Measurements from ENCODE around the gene NCAN.

NCAN gene

DNA sequence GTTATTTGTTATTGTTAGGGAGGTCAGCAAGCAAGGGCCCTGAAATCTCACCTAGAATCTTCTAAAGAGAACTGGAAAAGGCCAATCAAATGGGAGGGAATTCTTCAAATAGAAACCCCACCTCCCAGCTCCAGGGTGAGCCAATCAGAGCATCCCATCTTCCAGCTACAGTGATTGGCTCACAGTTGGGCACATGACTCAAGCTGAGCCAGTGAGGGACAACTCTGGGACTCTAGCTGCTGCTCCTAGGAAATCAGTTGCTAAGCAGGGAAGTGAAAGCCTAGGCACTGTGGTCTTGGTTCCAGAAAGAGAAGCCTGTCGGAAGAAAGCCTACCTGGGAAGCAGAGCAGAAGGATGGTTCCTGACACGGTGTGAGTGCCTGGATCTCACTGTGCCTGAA lies 48.0 kb downstream of the NCAN start:
- no peak for DNase-seq (ENCODE audit: low read depth in 2 of 2)

DNA sequence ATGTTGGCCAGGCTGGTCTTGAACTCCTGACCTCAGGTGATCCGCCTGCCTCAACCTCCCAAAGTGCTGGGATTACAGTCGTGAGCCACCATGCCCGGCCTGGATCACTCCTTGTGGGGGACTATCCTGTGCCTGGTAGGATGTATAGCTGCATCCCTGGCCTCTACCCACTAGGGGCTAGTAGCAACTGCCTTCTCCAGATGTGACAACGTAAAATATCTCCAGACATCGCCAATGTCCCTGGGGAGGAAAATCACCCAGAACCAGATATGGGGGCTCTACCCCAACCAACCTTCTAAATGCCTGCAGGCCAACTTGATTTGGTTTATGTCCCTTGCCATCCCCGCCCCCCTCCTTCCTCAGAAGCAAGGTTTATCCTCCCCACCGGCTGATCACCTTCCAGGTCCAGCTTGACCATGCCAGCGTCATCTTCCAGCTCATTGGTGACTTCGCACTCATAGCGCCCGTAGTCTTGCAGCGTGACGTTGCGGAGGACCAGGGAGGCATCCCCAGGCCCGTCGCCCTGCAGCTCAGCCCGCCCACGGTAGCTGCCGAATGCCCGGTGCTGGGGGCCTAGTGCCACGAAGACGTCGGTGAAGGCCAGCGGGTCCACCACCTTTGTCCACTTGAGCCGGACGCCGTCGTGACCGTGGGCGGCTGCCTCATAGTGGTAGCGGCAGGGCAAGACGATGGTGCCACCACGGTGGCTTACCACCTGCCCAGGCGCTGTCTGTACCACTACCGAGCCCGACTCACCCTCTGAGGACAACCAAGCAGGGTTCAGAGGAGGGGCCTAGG lies 48.9 kb downstream of the NCAN start:
- no peak for DNase-seq (ENCODE audit: low read depth in 2 of 2)

DNA sequence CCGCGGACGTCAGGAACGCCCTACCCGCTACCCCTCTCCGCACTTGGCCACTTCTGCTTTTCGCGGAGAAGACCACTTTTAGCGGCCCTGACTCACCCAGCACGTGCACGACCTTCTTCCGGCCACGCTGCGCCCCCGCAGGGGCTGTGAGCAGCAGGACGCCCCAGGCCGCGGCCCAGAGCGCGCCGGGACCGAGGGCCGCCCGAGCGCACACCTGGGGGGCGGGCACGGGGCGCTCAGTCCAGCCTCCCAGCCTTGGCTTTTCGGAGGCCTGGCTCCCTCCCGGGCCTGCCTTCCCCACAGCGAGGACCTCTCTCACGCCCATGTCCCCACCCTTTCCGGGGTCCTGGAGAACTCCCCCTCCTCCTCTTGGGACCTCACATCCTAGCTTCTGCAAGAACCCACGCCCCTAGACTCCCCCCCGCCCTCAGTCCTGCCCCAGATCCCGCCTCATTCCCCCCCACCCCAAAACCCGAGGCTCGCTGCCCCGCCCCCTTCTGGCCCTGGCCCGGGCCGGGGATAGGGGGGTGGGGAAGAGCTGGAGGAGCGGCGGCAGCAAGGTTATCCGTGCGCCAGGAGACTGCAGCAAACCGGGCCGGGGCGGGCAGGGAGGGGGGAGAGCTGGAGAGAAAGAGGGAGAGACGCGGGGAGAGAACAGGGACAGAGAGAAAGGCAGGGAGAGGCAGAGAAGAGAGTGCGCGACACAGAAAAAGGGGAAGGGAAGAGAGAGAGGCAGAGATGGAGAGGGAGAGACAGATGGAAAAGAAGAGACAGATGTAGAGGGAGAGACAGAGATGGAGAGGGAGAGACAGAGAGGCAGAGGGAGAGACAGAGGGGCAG lies 49.8 kb downstream of the NCAN start:
- DNase-seq (ENCODE audit: low read depth in 2 of 2), result no peak

DNA sequence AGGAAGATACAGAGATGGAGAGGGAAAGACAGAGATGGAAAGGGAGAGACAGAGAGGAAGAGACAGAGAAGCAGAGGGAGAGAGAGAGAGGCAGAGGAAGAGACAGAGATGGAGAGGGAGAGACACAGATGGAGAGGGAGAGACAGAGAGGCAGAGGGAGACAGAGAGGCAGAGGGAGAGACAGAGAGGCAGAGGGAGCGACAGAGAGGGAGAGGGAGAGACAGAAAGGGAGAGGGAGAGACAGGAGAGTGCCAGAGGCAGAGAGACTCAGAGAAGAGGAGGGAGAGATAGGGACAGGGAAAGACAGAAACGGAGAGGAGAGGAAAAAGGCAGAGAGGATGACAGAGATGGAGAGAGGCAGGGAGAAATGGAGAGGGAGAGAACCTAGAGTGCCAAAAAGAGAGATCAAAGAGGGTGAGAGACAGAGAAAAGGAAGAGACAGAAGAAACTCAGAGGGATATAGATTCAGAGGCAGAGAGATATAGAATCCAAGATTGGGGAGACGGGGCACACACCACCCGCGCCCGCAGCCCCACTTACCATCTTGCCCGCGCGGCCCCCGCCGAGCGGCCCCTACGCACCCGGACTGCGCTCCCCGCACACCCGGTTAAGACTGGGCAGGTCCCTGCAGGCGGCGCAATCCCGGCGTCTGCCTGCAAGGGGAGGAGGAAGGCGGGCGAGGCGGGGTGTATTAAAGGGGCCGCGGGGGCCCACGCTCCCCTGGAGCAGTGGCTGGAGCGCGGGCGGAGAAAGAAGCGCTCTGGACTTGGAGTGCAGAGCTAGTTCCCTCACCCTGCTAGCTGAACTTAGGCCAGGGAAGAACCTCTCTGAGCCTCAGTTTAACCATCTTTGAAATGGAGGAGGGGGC lies 50.7 kb downstream of the NCAN start:
- no peak for DNase-seq (ENCODE audit: low read depth in 2 of 2)

DNA sequence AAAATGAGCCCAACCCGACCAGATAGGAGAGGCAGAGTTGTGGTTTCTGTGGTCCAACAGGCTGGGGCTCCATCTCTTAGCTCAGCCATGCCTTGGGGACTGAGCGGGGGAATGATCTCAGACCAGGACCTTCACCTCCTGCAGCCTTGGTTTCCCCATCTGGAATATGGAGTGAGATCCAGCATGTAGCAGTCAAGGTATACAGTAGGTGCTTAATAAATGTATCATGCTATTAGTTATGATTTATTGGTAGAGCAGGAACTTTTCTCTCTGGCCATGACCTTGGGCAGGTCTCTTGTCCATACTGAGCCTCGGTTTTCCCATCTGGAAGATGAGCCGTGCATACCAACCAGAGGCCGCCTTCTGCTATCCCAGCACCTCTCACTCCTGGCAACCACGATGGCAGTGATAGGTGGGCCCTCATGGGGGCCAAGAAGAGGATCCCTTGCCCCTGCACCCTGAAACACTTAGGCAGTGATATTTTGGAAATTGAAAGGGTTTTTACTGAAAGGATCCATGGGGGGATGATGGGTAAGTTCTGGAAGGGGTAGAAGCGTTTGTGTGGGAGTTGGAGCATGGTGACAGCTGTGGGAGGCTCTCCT lies 52.2 kb downstream of the NCAN start:
- no peak for DNase-seq (ENCODE audit: low read depth in 2 of 2)

DNA sequence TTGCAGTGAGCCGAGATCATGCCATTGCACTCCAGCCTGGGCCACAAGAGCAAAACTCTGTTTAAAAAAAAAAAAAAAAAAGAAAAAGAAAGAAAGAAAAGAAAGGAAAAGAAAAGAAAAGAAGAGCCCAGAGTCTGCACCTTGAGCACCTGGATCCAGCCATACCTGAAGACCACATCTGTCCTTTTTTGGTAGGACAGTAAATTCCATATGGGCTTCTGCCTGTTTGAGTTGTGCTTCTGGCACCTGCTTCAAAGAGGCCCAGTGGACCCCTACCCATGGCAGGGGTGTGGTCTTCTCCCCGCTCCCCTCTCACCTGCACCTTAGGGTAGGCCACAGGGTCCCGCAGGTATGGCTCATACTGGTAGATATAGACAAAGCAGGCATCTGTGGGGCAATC lies 55.5 kb downstream of the NCAN start:
- DNase-seq (ENCODE audit: low read depth in 2 of 2), result no peak

DNA sequence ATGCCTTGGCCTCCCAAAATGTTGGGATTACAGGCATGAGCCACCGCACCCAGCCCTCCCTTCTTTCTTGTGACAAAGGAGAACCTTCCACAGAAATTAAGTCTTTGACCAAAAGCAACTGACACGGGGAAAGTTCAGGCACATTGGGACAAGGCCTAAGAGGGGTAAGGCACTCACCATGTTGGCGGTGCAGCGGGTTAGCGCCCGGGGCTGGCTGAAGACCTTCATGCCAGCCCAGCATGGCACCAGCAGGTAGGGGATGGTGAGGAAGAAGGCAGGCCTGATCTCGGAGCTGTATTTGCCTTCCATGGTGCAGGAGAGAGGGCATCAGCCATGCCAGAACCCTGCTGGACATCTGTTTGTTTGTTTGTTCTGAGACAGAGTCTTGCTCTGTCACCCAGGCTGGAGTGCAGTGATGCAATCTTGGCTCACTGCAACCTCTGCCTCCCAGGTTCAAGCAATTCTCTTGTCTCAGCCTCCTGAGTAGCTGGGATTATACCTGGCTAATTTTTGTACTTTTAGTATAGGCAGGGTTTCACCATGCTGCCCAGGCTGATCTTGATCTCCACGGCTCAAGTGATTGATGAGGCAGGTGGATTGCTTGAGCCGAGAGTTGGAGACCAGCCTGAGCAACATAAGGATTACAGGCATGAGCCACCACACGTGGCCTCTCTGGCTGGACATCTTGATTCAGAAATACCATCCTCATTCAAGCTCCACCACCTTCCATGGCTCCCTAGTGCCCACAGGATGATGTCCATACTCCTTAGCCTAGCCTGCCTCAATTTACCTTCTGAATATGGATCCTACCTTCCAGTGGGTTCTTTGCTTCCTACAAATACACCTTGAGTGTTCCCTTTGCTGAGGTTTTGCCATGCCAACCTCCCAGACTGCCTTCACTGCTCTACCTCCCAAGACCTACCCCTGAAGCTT lies 57.0 kb downstream of the NCAN start:
- no peak for DNase-seq (ENCODE audit: low read depth in 2 of 2)

DNA sequence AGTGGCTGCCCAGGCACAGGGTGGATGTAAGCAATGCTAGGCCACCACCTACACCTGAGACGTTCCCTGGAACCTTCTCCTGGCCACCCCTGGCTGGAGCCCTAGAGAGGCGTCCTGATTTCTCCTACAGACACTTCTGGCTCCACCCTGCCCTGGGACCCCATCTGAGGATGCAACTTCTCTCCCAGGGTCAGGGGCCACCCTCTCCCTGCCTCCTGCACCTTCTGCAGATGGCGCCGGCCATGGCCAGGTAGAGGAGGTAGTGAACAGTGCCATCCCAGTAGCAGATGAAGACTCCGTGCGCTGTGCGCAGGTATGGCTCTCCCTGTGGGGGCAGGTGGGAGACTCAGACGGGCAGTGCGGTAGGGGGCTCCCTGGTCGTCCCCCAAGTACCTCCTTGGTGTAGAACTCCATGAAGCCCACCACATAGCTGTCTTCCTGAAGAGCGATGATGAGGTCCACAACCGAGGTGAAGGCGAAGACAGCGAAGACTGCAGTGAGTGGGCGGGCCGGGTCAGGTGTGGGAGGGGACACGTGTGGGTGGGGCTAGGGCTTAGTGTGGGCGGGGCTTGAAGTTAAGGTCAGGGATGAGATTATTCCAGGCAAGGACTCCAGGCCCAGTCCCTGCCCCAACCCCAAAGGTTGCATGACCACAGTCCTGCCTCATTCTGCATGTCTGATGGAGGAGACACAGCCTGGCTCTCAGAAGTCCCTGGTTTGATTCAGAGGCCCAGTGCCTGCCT lies 58.4 kb downstream of the NCAN start:
- DNase-seq (ENCODE audit: low read depth in 2 of 2), result no peak

DNA sequence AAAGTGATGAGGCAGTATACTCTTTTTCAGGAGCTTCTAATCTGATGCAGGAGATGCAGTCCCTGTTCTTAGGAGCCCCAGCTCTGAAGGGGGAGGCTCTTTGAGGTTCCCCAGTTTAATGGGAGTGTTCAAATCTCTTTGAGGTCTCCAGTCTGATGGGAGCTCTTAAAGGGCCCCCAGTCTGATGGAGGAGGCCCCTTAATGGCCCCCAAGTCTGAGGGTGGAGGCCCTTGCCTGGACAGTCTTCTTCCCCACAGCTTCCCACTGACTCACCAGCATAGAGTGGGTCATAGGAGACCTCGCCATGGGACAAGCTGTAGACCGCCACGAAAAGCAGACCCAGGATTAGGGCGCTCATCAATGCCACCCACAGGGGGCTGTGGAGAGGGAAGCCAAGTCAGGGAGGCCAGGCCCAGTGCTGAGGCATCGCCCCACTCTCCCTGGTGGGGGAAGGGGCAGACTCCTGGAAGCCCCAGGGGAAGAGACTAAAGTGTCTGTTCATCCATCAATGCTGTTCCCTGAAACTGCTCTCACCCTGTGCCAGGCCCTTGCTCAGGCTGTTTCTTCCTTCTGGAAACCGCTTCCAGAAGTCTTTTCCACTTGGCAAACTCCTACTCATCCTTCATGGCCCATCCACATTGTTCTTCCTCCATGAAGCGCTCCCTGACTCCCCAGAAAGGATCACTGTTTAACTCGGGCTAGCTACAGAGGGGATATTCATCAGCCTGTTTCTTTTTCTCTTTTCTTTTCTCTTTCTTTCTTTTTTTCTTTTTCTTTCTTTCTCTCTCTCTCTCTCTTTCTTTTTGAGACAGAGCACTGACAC lies 59.2 kb downstream of the NCAN start:
- DNase-seq (ENCODE audit: low read depth in 2 of 2), result no peak

DNA sequence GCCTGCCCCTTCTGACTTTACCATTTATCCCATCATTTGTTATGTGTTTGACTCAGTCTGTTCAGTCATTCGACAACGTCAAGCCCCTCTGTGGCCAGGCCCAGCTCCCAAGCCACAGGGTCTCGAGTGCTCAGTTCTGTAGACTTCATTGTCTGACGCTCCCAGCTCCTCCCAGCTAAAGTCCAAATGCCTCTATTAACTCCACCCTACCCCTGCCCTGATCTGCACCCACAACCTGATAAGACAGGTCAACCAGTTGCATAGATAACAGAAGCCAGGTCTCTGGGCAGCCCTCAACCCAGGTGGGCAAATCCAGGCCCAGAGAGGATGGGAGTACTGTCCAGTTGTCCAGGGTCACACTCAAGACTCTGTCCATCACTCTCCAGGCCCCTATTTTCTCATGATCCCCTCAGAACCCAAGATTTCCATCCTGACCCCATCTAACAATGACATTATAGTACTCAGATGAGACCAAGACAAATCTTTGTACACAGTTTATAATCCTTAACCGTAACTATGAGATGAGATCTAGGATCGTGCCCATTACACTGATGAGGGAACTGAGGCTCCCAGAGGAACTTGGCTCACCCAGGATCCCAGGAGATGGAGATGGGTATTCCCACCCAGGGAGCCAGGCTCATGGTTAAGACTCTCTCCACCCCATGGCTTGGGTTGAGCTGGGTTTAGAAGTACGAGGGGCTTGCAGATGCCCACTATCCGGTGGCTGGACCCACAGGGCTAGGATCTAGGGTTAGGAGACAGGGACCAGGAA lies 60.3 kb downstream of the NCAN start:
- DNase-seq (ENCODE audit: low read depth in 2 of 2), result no peak

DNA sequence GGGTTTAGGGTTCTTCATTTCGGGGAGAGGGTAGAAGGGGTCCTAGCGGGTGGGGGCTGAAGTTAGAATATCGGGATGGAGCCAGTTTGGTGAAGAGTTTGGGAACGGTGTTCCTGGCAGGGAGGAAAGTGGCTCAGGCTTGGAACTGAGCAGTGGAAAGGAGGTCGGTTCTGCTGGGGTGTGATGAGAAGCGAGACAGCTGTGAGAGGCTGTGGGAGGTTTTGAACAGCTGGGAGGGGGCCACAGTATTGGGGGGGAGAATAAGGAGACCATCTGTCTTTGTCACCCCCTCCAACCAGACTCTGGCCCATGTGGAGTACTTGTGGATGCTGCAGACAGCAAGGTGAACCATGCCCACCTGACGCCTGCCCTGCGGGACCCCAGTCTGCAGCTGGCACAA lies 62.4 kb downstream of the NCAN start:
- no peak for DNase-seq (ENCODE audit: low read depth in 2 of 2)

DNA sequence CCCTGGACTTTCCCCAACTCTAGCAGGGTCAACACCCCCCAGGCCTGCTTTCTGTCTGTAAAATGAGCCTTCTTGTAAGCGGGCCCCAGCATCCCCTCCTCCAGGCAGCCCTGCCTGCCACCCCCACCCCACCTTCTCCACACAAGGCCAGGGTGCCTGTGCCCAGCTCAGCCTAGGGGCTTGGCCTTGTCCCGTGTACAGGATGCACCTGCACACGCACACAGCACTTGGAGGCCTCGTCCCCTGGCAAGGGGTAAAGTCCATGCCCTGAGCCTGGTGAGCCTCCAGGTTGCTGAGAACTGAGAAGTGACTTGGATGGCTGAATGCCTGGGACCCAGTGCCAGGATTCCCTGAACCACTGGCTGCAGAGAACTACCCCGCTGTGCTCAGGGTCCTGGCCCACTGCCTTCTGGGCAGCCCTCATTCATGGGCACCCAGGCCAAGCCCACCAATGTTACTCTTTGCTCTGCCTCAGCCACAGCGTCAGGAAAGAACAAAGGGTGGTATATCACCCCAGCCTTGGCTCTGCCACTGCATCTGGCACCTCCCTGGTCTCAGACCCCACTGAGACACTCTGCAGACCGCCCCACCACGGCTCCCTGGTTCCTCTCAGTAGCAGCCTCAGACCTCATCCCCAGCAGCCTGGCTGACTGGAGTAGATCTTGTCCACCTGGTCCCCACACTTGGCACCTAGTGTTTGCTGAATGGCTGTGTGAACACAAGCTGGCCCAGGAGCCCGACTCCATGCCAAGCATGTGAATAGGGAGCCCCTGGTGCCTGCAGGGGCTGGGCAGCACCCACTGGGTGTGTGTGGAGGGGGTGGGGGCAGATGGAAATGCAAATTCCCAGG lies 63.2 kb downstream of the NCAN start:
- no peak for DNase-seq (ENCODE audit: low read depth in 2 of 2)

DNA sequence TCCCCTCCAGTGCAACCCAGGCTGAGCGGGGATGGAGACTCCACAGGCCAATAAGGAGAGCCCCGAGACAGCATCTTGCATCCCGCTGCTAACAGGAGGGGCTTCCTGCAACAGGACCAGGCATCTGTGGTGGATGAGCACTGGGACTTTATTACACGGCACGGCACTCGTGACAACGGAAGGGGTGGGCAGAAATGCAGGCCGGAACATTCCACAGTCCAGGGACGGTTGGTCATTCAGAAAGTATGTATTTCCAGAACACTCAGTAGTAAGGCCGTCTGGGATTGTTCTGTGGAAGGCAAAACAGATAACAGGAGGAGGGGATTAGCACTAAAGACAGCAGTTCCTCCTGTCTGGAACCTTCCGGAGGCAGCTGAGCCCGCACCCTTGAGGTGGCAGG lies 64.6 kb downstream of the NCAN start:
- DNase-seq (ENCODE audit: low read depth in 2 of 2), result no peak

DNA sequence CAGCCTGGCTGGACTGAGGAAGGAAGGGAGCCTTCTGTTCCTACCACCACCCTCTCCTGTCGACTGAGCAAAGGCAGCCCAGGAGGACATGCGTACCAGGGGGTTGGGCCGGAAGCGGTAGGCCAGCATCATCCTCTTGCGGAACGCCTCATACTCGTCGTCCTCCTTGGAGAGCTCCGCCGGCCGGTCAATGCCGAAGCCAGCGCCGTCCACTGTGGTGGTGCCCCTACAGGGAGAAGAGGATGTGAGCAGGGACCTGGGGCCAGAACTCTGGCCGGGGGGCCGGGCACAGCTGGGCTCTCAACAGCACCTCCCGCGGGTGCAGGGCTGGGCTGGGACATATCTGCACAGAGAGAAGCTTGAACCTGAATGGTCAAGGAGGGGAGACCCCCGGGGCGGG lies 65.1 kb downstream of the NCAN start:
- no peak for DNase-seq (ENCODE audit: low read depth in 2 of 2)

DNA sequence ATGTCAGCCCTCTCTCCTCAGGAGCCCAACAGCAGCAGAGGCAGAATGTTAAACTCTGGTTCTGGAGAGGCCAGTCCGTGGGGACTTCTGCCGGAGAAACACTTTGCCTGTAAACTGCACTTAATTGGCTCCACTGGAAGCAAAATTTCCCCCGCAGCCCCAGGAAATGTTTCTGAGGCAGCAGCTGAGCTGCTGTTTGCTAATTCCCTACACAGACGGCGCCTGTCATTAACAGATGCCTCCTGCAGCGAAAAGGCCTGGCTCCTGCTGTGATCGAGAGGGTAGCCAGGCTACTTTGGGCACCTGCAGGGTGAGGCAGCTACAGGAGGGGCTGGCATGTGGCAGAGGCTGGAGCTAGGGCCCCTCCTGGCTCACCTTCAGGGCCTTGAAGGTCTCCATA lies 66.6 kb downstream of the NCAN start:
- DNase-seq (ENCODE audit: low read depth in 2 of 2), result no peak

DNA sequence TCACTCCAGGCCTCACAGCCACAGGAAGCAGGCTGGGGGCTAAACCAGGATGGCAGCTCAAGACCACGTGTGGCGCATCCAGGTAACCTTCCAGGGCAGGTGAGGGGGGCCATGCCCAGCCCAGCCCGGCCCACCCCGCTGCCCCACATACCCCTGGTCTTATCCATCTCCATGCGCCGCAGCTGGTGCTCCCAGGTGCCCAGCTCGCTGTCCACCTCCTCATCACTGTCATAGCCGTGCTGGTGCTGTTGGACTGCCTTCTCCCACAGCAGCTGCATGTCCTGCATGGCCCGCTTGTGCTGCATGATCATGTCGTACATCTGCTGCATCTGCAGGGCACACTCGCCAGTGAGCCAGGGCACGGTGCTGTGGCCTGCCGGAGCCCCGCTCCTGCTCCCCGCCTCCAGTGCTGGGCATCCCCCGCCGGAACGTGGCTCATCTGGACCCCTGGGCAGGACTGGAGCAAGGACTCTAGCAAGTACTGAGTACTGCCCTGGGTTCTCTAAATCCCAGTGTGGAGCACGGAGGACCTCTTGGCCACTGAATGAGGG lies 67.4 kb downstream of the NCAN start:
- DNase-seq (ENCODE audit: low read depth in 2 of 2), result no peak

DNA sequence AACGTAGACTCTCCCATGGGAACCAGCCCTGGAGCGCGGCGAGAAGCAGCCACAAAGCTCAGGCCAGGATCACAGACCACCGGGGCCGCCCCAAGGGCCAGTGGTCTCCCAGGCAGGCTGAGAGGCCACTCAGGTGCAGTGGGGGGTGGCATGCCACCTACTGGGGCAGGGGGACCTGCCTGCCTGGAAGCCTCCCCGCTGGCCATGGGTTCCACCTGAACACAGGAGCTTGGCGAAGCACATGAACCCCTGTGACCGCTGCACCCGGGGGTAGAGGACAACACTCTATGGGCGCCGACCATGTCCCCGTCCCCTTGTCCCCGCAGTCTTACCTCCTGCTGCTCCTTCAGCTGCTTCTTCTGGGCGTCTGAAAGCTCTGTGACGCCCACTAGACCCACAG lies 68.1 kb downstream of the NCAN start:
- no peak for DNase-seq (ENCODE audit: low read depth in 2 of 2)
